ENCODE measurements around the gene AMOTL2.

Gene AMOTL2

DNA sequence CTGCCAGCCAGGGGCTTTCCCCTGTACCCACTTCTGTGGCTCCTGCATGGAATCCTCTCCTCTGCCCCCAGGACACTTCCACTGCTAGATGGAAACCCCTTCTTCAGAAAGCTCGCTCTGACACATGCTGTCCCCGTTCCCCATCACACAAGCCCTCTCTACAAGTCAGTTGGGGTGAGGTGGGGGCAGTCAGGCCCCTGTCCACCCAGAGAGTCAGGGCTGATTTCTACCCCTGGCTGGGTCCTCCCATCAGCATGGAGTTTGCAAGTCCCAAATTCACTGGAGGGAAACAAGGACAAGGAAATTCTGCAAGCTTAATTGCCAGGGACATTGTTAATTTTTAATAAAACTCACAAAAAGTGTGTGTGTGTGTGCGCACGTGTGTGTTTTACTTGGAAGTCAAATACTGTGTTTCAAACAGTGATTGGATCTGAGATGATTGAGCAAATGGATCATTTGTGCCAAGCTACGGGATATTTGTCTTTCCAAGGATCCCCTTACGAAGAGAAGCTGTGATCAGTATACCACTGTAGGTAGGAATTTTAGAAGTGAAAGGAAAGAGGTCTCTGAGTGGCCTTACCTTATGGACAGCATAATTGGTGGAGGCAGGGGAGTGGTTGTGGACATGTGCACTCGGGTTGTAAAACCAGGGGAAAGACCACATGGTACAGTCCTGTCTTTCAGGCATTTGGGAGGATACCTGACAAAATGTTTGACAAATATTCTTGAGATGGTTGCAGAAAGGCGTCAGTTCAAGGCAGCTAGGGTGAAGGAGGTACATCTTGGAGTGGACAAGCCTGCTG lies 1.5 kb upstream of the AMOTL2 start:
- H3K27ac Mint-ChIP-seq = peak overlapping the region; percentile 92 to 99 (median 99)
- H3K27me3 Mint-ChIP-seq (ENCODE audit: low read depth) = peaks cover 16% of the 10 kb centered on the region
- peaks cover 13% of the 10 kb centered on the region for H3K36me3 Mint-ChIP-seq (ENCODE audit: low read depth)
- TF ChIP-seq, protein P1, sequence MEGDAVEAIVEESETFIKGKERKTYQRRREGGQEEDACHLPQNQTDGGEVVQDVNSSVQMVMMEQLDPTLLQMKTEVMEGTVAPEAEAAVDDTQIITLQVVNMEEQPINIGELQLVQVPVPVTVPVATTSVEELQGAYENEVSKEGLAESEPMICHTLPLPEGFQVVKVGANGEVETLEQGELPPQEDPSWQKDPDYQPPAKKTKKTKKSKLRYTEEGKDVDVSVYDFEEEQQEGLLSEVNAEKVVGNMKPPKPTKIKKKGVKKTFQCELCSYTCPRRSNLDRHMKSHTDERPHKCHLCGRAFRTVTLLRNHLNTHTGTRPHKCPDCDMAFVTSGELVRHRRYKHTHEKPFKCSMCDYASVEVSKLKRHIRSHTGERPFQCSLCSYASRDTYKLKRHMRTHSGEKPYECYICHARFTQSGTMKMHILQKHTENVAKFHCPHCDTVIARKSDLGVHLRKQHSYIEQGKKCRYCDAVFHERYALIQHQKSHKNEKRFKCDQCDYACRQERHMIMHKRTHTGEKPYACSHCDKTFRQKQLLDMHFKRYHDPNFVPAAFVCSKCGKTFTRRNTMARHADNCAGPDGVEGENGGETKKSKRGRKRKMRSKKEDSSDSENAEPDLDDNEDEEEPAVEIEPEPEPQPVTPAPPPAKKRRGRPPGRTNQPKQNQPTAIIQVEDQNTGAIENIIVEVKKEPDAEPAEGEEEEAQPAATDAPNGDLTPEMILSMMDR (IDR thresholded peaks at IDR 0.05; ENCODE audit: unreplicated experiment in 3 of 3) = no peak
- no peaks in the 10 kb centered on the region for H3K9me3 Mint-ChIP-seq
- peak overlapping the region; percentile 91 to 97 (median 95) for H3K4me3 Mint-ChIP-seq
- peaks cover 40% of the 10 kb centered on the region for H3K4me1 Mint-ChIP-seq

DNA sequence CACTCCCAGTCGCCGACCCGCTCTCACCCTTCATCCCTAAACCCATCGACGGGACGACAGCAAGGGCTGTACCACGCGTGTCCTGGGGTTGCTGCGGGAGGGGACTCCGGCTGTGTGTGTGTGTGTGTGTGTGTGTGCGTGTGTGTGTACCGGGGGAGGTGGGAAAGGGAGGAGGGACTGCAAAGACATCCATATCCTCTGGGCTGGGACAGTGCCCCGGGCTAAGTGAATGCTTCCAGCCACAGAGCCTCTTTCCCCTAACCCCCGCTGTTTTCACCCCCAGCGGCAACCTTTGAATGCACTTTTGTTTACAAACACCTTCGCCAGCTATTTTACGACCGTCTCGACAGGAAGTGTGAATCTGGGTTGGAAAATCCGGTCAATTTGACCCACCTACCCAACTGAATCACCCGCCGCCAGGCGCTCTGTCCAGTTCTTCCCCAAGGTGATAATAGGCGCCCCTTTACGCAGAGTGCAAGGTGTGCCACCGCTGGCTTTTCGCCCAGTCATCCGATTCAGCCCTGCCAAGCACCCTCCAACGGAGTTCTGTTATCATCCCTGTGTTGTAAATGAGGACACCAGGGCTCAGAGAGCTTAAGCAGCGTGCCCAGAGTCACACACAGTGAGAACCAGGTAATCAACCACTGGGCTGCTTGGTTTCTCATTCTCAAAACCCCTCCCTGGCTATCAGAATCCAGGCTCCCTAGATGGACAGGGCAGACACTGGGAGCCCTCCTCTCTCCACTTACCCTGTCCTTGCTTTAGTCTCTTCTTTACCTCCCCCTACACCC lies 739 bp upstream of the AMOTL2 start:
- no peaks in the 10 kb centered on the region for H3K9me3 Mint-ChIP-seq
- peak overlapping the region; percentile 92 to 99 (median 99) for H3K27ac Mint-ChIP-seq
- peaks cover 46% of the 10 kb centered on the region for H3K4me1 Mint-ChIP-seq
- H3K27me3 Mint-ChIP-seq (ENCODE audit: low read depth) = peaks cover 11% of the 10 kb centered on the region
- peak overlapping the region; percentile 91 to 97 (median 95) for H3K4me3 Mint-ChIP-seq
- peaks cover 18% of the 10 kb centered on the region for H3K36me3 Mint-ChIP-seq (ENCODE audit: low read depth)
- TF ChIP-seq, protein P1 (IDR thresholded peaks at IDR 0.05; ENCODE audit: unreplicated experiment in 3 of 3) = no peak

DNA sequence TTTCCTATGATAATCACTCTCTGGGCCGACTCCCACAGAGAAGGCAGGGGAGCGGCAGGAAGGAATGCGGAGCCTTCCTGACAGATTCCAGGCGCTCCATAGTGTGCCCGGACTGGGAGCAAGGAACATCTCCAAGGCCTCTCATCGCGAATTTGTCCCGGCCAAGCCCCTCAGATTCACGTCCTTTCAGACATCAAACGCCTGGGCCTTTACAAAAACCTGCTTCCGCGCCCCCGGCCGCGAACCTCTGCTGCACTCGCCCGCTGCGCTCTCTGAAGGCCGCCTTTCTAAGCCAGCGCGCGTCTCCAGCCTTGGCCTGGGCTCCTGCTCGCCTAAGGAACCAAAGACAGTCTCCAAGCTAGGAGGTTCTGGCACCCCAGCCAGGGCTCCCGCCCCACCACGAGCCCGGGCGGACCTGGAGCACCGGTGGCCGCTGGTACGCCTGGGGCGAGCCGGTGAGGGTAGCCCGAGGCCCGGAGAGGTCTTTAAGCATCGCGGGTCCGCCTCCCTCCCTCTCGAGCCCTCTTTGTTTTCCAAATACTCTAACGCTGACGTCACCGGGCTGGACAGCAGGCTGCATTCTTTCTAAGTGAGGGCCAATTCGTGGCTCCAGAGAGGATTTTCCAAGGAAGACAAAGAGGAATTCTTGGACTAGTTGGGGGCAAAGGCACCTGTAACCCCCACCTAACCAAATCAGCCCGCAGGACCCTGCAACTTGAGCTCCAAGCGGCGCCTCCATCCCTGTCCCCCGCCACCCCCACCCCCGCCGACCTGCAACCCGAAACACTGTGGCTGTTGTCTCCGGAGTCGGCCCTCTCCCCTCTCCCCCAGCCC lies 759 bp downstream of the AMOTL2 start:
- H3K36me3 Mint-ChIP-seq (ENCODE audit: low read depth) = peaks cover 33% of the 10 kb centered on the region
- TF ChIP-seq, protein P1 (IDR thresholded peaks at IDR 0.05; ENCODE audit: unreplicated experiment in 3 of 3) = no peak
- H3K9me3 Mint-ChIP-seq = no peaks in the 10 kb centered on the region
- peak overlapping the region; percentile 92 to 99 (median 99) for H3K27ac Mint-ChIP-seq
- peaks cover 10% of the 10 kb centered on the region for H3K27me3 Mint-ChIP-seq (ENCODE audit: low read depth)
- peak overlapping the region; percentile 91 to 97 (median 95) for H3K4me3 Mint-ChIP-seq
- peaks cover 59% of the 10 kb centered on the region for H3K4me1 Mint-ChIP-seq

DNA sequence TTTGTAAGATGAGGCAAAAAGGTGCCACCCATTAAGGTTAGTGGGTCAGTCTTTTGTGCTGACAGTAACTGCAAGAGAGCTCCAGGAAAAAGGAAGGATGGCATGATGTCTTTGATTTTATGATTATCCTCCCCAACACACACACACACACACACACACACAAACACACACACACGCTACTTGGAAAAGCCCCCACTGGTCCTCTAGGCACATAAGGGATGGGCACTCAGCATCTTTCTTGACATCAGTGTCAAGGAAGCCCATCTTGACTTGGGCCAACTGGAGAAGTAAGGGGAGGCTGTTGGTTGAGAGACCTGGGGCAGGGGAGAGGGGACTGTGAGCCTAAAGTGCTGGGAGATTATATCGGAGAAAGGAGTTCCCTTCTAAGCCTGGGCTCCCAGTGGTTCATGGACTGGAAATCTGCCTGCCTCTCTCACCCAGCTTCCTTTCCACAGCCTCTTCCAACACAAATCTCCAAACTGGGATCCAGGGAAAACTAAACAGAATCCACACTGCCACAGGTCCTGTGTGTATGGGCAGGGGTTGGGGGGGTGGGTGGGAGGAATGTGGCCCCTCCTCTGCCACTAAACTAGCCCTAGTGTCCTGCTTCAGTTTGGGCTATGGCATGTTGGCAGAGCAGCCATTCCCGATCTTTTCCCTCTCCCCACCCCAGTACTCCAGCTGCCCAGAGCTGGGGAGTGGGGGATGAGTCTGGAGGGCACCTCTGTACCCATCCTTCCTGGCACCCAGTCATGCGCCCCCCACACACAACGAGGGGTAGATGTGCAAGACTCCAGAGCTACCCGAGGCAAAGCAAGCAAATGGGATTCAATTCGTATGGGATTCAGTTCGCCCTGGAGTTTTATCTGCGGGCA lies 1.6 kb downstream of the AMOTL2 start:
- Mint-ChIP-seq H3K4me1 (peaks cover 59% of the 10 kb centered on the region), H3K4me3 (peak overlapping the region; percentile 91 to 97 (median 95)), H3K27ac (peak overlapping the region; percentile 92 to 99 (median 99)), H3K27me3 (ENCODE audit: low read depth) (peaks cover 10% of the 10 kb centered on the region), H3K36me3 (ENCODE audit: low read depth) (peaks cover 38% of the 10 kb centered on the region), H3K9me3 (no peaks in the 10 kb centered on the region)
- TF ChIP-seq, protein P1 (IDR thresholded peaks at IDR 0.05; ENCODE audit: unreplicated experiment in 3 of 3) = no peak
